OCI-LY3 (cell line): ENCODE measurements around the gene KRTAP5-9.

Experiments used
- EZH2phosphoT487 ChIP-seq: fragments of 200-600 bp; shearing (Covaris generic); IDR thresholded peaks from 2 replicates; pipeline ENCODE4 v1.6.1; 2018; ENCODE audit warnings: antibody characterized with exemption, mixed run types, low read depth
- TF ChIP-seq, protein P1 (sequence below): fragments of 200-600, 300-600 bp; sonication (generic); IDR thresholded peaks from 2 replicates; pipeline ENCODE4 v1.5.1; 2014; ENCODE audit warnings: antibody characterized with exemption, low read length, low read depth

GRCh38 chr11:71555508-71555907 lies 7.3 kb downstream of the KRTAP5-9 start:
- TF ChIP-seq, protein P1, sequence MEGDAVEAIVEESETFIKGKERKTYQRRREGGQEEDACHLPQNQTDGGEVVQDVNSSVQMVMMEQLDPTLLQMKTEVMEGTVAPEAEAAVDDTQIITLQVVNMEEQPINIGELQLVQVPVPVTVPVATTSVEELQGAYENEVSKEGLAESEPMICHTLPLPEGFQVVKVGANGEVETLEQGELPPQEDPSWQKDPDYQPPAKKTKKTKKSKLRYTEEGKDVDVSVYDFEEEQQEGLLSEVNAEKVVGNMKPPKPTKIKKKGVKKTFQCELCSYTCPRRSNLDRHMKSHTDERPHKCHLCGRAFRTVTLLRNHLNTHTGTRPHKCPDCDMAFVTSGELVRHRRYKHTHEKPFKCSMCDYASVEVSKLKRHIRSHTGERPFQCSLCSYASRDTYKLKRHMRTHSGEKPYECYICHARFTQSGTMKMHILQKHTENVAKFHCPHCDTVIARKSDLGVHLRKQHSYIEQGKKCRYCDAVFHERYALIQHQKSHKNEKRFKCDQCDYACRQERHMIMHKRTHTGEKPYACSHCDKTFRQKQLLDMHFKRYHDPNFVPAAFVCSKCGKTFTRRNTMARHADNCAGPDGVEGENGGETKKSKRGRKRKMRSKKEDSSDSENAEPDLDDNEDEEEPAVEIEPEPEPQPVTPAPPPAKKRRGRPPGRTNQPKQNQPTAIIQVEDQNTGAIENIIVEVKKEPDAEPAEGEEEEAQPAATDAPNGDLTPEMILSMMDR = no peak
- TF ChIP-seq EZH2phosphoT487 = no peak
